Measurements from ENCODE around the gene SHPK. TPM values are rescaled to one million over a fixed set of nuclear protein-coding genes. Genes with fewer than 3 reads are reported as not detected.
A peak's percentile ranks its signal among the peaks of the same experiment; 100 is the strongest.

Gene SHPK
- polyA plus RNA-seq (ENCODE audit: insufficient read length), result 6.3 TPM

GRCh38 chr17:3636154-3636907 lies at the start of gene SHPK, which contains the start of gene CTNS:
Gene SHPK (minus strand): TSS chr17:3636250. CDS start chr17:3636219, 31 bp downstream.
Gene CTNS (plus strand): TSS chr17:3636760. CDS start chr17:3640207, 3,447 bp downstream.
- peak; percentile 88 for DNase-seq (ENCODE audit: low read depth)

GRCh38 chr17:3685174-3685573 lies 49.1 kb upstream of the SHPK start:
- no peak for DNase-seq (ENCODE audit: low read depth)

- DNase-seq (ENCODE audit: low read depth), result no peak
Observed at GRCh38 chr17:3683054-3683511, 47.0 kb upstream of the SHPK start.

- no peak for DNase-seq (ENCODE audit: low read depth)
Observed at GRCh38 chr17:3682033-3682432, 46.0 kb upstream of the SHPK start.

- DNase-seq (ENCODE audit: low read depth), result no peak
Observed at GRCh38 chr17:3681565-3681964, 45.5 kb upstream of the SHPK start.

GRCh38 chr17:3681057-3681456 lies 45.0 kb upstream of the SHPK start:
- DNase-seq (ENCODE audit: low read depth), result no peak

- no peak for DNase-seq (ENCODE audit: low read depth)
Observed at GRCh38 chr17:3679531-3680126, 43.6 kb upstream of the SHPK start.

- no peak for DNase-seq (ENCODE audit: low read depth)
Observed at GRCh38 chr17:3678821-3679530, 42.9 kb upstream of the SHPK start.

GRCh38 chr17:3678095-3678820 lies 42.2 kb upstream of the SHPK start:
- no peak for DNase-seq (ENCODE audit: low read depth)

GRCh38 chr17:3675886-3676285 lies 39.8 kb upstream of the SHPK start:
- DNase-seq (ENCODE audit: low read depth), result no peak

GRCh38 chr17:3672571-3672970 lies 36.5 kb upstream of the SHPK start:
- no peak for DNase-seq (ENCODE audit: low read depth)

GRCh38 chr17:3669548-3669947 lies 33.5 kb upstream of the SHPK start:
- DNase-seq (ENCODE audit: low read depth), result no peak

- DNase-seq (ENCODE audit: low read depth), result no peak
Observed at GRCh38 chr17:3669085-3669347, 33.0 kb upstream of the SHPK start.

GRCh38 chr17:3668279-3669084 lies 32.4 kb upstream of the SHPK start, which contains the start of the genes EMC6 and TAX1BP3:
Gene EMC6 (plus strand): TSS chr17:3668812. CDS start chr17:3669147, 335 bp downstream.
Gene TAX1BP3 (minus strand): TSS chr17:3668578. CDS start chr17:3668526, 52 bp downstream.
- peak; percentile 91 for DNase-seq (ENCODE audit: low read depth)

- peak; percentile 69 for DNase-seq (ENCODE audit: low read depth)
Observed at GRCh38 chr17:3667366-3668278, 31.6 kb upstream of the SHPK start.

- no peak for DNase-seq (ENCODE audit: low read depth)
Observed at GRCh38 chr17:3666516-3666915, 30.5 kb upstream of the SHPK start.

- no peak for DNase-seq (ENCODE audit: low read depth)
Observed at GRCh38 chr17:3665834-3666233, 29.8 kb upstream of the SHPK start.

- no peak for DNase-seq (ENCODE audit: low read depth)
Observed at GRCh38 chr17:3663102-3664011, 27.3 kb upstream of the SHPK start.

Data from forelimb muscle (tissue), 1 donor.